GM21737 (cell line): Measurements from ENCODE around the gene SLC25A29.

Experiments
- ATAC-seq: cut with Tn5 transposase; IDR thresholded peaks from one replicate; pipeline ENCODE4 v1.9.1; 2021; ENCODE audit warnings: mild to moderate bottlenecking, moderate library complexity; ENCODE audit not compliant: unreplicated experiment

Gene SLC25A29

DNA sequence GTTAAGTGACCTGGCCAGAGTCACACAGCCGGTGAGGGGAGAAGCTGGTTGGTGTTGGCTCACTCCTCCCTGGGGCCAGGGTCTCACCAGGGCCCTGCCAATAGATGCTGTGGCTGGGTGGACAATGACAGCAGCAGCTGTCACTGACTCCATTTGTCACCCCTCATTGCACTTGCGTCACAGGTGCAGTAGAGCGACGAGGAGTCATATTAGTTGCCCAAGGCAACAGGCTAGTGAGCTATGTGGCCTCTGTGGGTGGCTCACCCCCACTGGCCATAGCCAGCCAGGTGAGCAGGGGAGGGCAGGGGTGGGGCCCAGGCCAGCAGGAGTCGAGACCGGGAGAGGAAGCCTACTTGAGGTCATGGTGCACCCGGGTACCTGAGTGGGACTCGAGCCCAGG is 26.6 kb upstream of the SLC25A29 start:
- peak; percentile 47 for ATAC-seq

DNA sequence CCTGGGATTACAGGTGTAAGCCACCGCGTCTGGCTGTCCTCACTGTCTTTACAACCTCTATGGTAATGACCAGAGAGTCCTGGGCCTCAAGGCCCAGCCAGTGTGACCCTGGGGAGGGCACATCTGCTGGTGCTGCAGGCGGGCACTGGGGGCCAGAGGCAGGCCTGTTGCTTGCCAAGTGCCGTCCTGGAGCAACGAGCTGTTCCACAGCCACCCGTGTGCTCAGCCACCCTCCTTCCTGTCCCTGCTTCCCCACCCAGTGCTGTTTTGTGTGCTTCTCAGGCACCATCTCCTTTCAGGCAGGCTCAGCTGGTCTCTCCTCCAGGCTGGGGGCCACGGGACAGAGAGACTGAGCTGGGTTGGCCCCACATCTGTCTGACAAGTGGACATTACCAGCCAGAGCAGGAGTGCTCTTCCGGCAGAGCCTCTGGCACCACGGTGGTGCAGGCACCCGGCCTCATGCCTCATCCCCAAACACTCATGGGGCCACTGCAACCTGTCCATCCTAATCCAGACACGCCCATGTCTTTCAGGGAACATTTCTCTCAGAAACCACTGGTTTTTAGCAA is 25.9 kb upstream of the SLC25A29 start:
- no peak for ATAC-seq

DNA sequence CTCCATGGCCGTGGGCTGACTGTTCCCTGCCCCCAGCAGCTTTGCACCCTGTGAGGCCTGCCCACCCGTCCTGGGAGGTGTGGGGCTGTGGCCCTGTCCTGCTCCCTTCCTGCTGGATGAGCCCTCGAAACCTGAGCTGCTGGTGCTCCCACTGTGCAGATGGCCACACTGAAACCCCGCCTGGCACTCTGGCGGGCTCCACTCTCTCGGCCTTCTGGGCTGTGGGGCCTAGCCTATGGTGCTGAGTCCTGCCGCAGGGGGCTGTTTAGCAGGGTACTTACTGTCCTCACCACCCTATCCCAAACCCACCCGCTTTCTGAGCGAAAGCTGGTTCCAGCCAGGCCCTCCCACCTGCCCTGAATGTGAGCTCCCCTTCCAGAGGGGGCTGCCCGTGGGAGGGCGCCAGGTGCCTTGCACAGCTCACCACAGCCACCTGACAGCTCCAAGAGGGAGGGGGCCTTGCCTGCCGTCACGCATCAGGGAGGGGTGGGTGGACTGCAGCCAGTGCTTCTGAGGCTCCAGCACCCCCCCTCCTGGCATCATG is 24.2 kb upstream of the SLC25A29 start:
- no peak for ATAC-seq

DNA sequence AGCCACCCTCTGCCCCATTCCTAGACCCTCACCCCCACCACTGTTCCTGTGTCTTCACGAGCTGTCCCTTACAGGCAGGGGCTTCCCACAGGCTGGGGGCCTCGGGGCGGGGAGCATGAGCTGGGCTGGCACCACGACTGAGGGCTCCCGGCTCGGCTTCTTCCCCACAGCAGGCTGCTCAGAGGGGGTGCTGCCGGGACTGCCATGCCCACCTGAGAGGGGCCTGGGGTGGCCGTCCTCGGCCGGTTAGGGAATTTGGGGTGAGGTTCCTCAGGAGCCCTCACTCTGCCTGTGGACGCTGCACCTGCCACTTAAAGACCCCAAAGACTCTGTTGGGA is 23.7 kb upstream of the SLC25A29 start:
- no peak for ATAC-seq

DNA sequence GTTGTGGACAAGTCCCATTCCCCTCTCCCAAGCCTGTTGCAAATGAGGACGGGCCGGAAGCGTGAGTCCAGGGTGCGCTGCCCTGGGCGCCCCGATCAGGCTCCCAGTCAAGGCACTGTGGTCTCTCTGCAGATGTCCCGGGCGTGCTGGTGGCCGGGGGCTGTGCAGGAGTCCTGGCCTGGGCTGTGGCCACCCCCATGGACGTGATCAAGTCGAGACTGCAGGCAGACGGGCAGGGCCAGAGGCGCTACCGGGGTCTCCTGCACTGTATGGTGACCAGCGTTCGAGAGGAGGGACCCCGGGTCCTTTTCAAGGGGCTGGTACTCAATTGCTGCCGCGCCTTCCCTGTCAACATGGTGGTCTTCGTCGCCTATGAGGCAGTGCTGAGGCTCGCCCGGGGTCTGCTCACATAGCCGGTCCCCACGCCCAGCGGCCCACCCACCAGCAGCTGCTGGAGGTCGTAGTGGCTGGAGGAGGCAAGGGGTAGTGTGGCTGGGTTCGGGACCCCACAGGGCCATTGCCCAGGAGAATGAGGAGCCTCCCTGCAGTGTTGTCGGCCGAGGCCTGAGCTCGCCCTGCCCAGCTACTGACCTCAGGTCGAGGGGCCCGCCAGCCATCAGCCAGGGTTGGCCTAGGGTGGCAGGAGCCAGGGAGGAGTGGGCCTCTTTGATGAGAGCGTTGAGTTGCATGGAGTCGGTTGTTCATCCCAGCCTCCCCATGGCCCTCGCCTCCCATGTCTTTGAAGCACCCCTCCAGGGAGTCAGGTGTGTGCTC is 23.2 kb upstream of the SLC25A29 start:
- ATAC-seq = no peak

DNA sequence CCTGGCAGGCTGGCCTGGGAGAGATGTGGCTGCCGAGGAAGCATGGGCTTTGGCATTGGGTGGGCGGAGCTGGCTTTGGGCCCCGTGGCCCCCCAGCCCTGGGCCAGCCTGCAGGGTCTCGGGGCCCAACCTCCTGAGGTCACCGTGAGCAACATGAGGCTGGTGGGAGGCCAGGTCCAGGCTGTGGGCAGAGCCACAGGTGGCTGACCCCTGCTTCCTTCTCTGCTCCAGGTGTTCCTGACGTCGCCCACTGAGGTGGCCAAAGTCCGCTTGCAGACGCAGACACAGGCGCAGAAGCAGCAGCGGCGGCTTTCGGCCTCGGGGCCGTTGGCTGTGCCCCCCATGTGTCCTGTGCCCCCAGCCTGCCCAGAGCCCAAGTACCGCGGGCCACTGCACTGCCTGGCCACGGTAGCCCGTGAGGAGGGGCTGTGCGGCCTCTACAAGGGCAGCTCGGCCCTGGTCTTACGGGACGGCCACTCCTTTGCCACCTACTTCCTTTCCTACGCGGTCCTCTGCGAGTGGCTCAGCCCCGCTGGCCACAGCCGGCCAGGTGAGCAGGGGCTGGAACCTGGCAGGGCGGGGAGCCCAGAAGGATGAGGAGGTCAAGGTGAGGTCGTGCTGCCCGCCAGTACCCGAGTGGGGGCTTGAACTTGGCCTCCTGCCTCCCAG is 22.4 kb upstream of the SLC25A29 start:
- ATAC-seq = no peak

DNA sequence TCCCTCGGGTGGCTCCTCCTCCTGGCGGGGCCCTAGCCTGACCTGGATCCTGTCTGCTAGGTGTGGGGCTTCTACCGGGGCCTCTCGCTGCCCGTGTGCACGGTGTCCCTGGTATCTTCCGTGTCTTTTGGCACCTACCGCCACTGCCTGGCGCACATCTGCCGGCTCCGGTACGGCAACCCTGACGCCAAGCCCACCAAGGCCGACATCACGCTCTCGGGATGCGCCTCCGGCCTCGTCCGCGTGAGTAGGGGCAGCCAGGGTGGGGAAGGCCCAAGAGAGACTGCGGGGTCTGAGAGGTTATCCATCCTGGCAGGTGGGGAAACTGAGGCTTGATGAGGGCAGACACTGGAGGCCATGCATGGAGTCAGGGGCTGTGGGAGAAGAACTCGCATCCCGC is 20.9 kb upstream of the SLC25A29 start:
- no peak for ATAC-seq

DNA sequence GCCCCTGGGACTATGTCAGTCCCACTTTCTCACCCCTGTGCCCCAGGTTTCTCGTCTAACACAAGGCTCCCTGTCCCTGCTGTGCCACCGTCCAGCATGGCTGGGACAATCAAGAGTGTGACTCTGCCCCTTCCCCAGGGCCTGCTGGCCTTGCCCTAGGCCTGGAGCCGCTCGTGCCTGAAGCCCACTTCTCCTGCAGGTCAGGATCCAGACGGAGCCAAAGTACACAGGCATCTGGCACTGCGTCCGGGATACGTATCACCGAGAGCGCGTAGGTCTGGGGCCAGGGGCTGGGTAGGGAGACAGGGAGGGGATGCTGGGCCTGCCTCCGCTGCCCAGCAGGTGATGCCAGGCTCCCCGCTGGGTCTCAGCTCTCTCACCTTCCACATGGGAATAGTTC is 19.7 kb upstream of the SLC25A29 start:
- ATAC-seq = no peak

DNA sequence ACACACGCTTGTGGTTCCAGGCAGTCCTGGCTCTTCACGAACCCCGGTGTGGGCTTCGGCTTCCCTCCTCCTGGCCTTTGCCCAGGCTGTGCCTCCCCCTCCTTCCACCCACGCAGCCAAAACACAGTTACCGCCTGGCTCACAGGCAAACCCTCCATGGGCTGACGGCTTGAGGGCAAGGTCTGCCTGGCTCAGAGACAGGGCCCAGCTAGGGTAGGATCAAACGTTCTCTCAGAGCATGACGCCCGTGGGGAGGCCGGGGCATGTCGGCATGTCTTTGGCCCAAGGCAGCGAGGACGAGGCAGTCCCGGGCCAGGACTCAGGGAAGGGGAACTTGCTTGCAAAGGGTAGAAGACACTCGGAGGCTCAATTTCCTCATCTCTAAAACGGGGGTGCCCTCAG is 19.0 kb upstream of the SLC25A29 start:
- no peak for ATAC-seq

DNA sequence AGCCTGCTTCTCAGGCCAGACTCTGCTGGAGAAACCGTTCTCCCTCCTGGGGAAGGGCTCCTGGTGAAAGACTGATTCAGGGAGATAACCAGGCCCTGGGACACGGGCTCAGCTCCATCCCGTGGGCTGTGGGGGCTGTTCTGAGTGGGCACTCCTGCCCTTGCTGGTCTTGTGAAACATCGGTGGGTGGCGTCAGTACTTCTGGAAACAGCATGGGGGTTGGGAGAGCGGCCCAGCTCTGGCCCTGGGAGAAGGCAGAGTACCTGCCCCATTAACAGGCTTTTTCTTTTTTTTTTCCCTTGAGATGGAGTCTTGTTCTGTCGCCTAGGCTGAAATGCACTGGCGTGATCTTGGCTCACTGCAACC is 17.7 kb upstream of the SLC25A29 start:
- ATAC-seq = no peak

DNA sequence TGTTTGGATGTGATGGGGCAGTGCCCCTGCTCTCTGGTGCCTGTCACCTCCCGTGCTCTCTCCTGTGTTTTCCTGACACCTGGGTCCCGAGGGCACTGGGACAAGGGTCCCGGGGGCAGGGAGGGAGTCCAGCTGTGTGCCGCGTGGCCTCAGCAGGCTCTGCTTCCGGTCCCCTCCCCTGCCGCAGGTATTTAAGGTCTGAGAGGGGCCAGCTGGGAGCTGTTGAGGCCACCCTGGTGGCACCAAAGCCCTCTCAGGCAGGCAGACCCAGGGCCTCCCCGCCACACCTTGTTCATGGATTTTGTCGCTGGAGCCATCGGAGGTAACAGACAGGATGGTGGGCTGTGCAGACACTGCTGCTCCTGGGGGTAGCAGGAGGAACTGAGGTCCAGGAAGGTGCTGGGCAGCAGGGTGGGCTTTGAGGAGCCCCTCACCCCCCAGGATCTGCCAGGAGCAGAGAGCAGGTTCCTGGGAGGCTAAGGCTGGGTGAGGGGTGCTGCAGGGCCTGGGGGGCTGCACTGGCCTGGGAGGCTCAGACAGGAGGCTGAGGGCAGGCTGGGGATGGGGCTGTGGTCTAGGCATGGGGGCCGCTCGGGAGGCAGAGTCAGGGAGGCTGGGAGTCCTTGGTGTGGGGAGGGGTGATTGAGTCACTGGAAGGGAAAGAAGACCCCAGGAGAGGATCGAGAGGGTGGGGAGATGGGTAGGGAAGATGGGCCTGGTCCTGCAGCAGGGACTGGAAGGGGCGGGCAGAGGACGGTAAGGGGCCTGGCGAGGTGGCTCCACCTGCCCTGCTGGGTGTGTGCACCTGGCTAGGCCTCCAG is 17.1 kb upstream of the SLC25A29 start, which contains the start of gene SLC25A47:
Gene SLC25A47, plus strand, starts transcription at position 219 of the 821 bp plus-strand sequence. Its CDS starts 76 bp downstream, at position 295.
- no peak for ATAC-seq

DNA sequence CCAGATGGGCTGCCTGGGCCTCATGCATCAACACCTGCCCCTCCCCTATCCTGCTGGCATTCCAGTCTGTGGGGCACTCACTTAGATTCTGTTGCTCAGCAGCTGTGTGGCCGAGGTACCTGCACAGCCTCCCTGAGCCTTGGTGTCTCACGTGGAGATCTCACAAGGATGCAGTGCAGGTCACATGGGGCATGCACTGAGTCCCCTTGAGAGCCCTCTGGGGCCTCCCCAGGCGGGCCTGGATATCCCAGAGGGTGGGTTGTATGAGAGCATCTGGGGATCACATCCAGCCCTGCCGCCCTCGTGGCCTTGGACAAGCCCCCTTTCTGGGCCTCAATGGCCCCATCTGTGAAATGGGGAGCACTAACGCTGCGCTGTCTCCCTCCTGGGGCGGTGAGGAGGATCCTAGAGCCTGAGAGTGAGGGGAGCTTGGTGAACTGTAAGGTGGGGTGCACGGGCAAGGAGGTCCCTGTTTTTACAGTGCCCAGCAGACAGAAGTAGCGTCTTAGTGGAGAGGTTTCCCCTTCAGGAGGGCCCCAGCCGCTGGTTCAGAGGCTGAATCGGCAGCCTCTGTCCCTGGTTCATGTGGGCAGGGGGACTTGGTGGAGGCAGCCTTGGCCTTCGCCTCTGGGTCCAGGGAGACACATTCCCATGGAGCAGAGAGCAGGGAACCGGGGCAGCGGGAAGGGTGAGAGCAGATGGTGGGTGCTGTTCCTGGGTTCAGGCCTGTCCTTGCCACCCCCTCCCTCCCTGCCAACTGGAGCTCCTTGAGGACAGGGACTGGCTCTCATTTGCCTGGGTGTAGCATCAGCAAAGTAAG is 16.1 kb upstream of the SLC25A29 start:
- no peak for ATAC-seq

DNA sequence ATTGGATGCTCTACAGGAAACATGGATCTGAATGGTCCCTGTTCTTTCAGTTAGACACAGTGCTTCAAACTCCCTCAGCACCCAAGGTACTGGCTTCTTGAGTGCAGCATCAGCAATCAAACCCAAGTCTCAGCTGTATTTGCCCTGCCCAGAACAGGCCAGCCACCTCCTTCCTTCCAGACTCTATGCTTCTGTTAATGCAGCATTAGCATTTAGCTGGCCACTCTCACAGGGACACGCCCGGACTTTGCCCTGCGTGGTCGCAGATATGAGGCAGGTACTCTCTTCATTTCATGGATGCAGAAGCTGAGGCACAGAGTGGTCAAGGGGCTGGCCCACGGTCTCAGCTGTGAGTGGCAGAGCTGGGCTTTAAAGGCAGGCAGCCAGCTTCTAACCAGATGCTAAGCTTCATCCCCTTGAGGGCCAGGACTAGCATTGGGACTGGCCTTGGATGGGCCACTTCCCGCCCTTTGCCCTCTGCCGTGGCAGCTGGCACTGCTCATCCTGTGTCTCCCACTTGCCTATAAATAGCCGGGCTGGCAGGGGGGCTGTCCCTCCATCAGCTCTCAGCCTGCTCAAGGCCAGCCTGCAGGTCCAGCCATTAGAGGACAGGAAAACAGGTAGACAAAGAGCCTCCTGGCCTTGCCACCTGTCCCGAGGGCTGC is 15.4 kb upstream of the SLC25A29 start:
- no peak for ATAC-seq

DNA sequence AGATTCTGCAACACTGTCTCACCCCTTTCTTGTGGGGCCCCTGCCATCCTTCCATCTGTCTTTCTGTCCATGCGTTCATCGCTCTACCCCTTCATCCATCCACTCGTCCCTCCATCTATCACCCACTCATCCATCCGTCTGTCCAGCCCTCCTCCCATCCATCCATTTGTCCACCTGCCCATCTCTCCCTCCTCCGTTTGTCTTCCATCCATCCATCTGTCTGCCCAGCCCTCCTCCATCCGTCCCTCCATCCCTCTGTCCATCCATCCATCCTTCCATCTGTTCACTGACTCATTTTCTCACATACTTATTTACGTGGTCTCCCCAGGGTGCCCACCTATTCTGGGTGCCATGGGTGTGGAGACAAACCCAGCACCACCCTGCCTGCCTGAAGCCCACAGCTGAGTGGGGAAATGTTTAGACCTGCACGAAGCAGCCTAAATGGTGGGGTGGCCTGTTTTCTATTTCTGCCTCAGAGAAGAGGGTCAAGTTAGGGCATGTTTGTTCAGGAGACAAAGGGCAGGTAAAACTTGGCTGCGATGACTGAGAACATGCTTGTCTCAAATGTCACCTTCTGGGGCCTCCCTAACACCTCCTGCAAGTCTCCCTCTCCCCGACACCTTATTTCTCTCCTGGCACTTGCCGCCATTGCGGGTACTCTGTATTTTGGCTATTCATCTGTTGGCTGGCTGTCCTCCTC is 14.1 kb upstream of the SLC25A29 start:
- ATAC-seq = no peak

DNA sequence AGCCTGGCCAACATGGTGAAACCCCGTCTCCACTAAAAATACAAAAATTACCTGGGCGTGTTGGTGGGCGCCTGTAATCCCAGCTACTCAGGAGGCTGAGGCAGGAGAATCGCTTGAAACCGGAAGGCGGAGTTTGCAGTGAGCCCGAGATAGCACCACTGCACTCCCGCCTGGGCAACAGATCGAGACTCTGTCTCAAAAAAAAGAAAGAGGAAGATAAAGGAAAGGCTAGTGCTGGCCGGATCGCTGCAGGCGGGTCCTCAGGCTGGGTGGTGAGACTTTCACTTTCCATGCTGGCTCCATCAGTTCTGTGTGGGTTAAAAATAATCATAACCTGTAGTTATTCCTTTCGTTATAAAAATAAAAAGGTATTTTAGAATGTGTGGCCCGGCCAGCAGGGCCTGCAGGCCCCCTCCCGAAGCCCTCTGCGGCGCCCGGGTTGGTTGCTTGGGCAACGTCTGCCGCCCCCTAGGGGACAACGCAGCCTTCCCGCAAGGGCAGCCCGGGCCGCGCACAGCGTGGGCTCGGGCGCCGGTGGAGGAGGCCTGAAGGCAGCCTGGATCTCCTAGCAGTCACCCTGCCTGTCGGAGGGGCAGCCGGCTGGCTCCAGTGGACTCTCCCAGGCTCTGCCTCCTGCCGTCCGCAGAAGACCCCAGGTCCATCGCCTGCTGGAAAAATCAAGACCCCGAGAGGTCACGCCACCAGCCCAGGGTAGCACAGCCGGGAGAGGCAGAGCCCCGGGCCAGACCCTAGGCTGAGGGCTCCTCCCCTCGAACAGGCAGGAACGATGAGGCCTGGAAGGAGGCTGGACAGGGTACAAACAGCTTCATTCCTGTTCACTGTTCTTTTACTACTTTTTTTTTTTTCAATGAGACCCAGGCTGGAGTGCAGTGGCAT is 11.9 kb upstream of the SLC25A29 start:
- ATAC-seq = peak; percentile 79

DNA sequence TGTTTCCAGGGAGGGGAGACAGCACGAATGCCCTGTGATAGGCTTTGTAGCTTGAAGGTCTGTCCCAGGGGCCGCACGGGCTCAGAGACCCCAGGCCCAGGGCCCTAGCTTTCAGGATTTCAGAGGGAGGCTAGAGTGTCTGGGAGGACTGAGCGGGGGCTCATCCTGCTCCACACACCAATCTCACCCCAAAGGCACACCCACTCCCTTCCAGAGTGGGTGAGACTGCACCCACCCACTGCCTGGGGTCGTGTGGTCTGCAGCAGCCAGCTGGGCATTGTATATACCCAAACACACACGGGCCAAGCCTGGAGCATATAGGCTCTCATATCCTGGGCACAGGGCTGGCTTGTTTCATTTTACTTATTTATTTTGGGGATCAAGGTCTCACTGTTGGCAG is 11.1 kb upstream of the SLC25A29 start:
- no peak for ATAC-seq

DNA sequence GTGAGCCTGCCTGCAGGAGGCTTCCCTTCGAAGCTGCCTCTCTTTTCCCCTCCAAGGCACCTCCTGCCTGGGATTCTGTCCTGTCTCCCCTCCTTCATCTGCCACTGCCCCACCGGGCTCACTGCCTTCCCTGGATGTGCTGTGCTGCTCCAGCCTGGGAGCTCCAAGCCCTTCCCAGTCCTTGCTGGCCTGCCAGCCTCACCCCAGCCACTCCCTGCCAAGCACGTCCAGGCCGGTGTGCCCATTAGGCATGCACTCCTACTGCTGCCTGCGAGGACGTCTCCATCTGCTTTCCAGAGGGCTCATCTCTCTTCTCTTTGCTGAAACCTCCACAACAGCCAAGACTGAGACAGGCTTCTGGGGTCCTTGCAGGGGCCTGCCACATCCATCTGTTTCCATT is 8.5 kb upstream of the SLC25A29 start:
- ATAC-seq = no peak
